Measurements from ENCODE around the gene RNF168.

The RNF168 gene

DNA sequence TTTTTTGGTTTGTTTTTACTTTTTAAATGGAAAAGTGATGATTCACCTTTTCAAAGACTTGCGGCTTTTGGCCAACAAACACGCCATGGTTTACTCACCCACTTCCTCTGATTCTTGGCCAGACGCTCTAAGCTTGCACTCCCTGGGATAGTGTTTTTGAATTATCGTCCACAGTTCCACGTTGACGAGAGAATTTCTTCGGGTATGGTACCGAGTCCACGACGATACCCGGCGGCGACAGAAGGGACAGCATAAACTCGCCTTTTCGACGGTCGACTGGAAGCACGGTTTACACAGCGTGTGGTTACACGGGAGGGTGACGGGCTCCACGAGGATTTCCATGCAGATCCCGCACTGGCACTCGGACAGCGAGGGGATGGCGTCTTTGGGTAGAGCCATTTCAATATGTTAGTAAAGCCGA, 783 bp downstream of the RNF168 start:
- TF ChIP-seq POLR2AphosphoS5 (IDR thresholded peaks at IDR 0.05; ENCODE audit: low read depth, low read length) (no peak), SPI1 (IDR thresholded peaks at IDR 0.05; ENCODE audit: low read depth, low read length) (peak; percentile 71), TAF1 (IDR thresholded peaks at IDR 0.05; ENCODE audit: low read depth, low read length) (0 out of 2 replicates have a peak, but pooled peaks have one; percentile 33), POLR2A (IDR thresholded peaks at IDR 0.05; ENCODE audit: low read depth, low read length) (no peak), PAX5 (IDR thresholded peaks at IDR 0.05; ENCODE audit: insufficient read depth, low read length, severe bottlenecking) (no peak), POU2F2 (IDR thresholded peaks at IDR 0.05; ENCODE audit: low read depth, low read length) (peak; percentile 51; the same call in 1 of the 2 replicates)
- FAIRE-seq, result peak; percentile 76
- DNase-seq (ENCODE audit: insufficient read length, low spot score), result no peak

DNA sequence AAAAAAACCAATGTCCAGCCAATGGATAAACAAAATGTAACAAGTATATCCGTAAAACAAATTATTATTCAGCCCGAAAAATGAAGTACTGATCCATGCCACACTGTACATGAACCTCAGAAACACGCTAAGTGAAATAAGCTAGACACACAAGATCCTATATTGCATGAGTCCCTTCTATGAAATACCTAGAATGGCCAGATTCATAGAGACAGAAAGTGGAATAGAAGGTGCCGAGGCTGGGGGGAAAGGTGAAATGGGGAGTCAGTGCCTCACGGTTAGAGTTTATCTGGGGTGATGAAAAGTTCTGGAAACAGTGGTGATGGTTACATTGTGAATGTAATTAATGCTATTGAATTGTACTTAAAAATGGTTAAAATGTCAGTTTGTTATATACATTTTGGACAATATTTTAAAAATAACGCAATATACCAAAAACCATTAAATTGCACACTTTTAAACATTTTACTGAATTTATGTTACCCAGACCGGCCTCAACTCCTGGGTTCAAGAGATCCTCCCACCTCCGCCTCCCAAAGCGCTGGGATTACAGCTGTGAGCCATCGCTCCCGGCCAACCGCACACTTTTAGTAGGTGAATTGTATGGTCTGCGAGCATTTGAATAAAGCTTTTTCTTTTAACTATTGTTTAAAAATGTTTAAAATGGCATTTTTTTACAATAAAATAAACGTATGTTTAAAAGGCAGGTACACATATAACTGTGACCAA, 2.1 kb downstream of the RNF168 start:
- no peak for DNase-seq (ENCODE audit: insufficient read length, low spot score)

DNA sequence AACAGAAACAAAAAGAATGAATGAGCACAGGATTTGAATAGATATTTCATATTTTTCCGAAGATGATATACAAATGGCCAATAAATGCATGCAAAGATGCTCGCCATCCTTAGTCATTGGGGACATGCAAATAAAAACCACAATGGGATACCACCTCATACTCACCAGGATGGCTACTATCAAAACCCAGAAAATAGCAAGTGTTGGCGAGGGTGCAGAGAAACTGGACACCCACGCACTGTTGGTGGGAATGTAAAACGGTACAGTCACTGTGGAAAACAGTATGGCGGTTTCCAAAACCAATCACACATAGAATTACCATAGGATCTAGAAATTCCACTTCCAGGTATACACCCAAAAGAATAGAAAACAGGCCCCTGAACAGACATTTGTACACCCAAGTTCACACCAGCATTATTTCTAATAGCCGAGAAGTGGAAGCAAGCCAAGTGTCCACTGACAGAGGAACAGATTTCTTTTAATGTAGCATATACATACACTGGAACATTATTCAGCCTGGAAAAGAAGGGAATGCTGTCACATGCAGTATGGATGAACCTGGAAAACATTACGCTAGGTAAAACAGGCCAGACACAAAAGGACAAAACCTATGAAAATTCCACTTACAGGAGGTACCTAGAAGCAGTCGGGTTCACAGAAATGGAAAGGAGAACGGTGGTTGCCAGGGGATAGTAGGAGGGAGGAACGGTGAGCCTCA, 3.6 kb downstream of the RNF168 start:
- FAIRE-seq, result no peak
- DNase-seq (ENCODE audit: insufficient read length, low spot score), result no peak
- TF ChIP-seq POLR2A (IDR thresholded peaks at IDR 0.05; ENCODE audit: low read depth, low read length) (no peak), PAX5 (IDR thresholded peaks at IDR 0.05; ENCODE audit: insufficient read depth, low read length, severe bottlenecking) (no peak), POLR2AphosphoS5 (IDR thresholded peaks at IDR 0.05; ENCODE audit: low read depth, low read length) (no peak), POU2F2 (IDR thresholded peaks at IDR 0.05; ENCODE audit: low read depth, low read length) (peak; percentile 73), SPI1 (IDR thresholded peaks at IDR 0.05; ENCODE audit: low read depth, low read length) (no peak), TAF1 (IDR thresholded peaks at IDR 0.05; ENCODE audit: low read depth, low read length) (no peak)

More for the DNA sequence above, 2.1 kb downstream of the RNF168 start:
- TF ChIP-seq TAF1 (IDR thresholded peaks at IDR 0.05; ENCODE audit: low read depth, low read length), result no peak
- no peak for TF ChIP-seq POLR2AphosphoS5 (IDR thresholded peaks at IDR 0.05; ENCODE audit: low read depth, low read length)
- TF ChIP-seq POU2F2 (IDR thresholded peaks at IDR 0.05; ENCODE audit: low read depth, low read length), result no peak
- TF ChIP-seq POLR2A (IDR thresholded peaks at IDR 0.05; ENCODE audit: low read depth, low read length), result no peak; the same call in 1 of the 2 replicates
- no peak for TF ChIP-seq SPI1 (IDR thresholded peaks at IDR 0.05; ENCODE audit: low read depth, low read length)
- TF ChIP-seq PAX5 (IDR thresholded peaks at IDR 0.05; ENCODE audit: insufficient read depth, low read length, severe bottlenecking), result no peak
- no peak for FAIRE-seq

DNA sequence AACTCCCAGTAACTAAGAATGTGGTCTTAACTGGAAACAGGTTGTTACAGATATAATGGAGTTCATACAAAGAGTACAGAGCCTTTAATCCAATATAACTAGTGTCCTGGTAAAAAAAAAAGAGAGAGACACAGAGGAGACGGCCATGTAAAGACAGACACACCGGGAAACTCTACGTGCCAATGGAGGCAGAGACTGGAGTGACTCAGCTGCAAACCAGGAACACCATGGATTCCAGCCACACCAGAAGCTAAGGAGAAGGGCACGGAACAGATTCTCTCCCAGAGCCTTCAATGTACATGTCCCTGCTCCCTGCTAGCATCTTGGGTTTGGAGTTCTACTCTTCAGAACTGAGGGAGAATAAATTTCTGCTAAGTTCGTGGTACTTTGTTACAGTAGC, 4.5 kb downstream of the RNF168 start:
- no peak for TF ChIP-seq POLR2AphosphoS5 (IDR thresholded peaks at IDR 0.05; ENCODE audit: low read depth, low read length)
- no peak for TF ChIP-seq POLR2A (IDR thresholded peaks at IDR 0.05; ENCODE audit: low read depth, low read length)
- no peak for TF ChIP-seq SPI1 (IDR thresholded peaks at IDR 0.05; ENCODE audit: low read depth, low read length)
- no peak for TF ChIP-seq POU2F2 (IDR thresholded peaks at IDR 0.05; ENCODE audit: low read depth, low read length)
- FAIRE-seq (no peak), DNase-seq (ENCODE audit: insufficient read length, low spot score) (no peak)

DNA sequence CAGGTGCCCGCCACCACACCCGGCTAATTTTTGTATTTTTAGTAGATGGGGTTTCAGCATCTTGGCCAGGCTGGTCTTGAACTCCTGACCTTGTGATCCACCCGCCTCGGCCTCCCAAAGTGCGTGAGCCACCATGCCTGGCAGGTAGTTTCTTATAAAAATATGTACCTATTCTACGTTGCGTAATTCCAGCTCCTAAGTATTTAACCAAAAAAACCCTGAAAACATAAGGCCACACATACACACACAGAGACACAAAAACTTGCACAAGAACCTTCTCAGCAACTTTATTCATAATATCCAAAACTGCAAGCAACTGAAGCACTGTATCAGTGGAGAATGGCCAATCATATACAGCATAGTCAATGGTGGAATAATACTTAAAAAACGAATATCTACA, 5.3 kb downstream of the RNF168 start:
- no peak for FAIRE-seq
- no peak for DNase-seq (ENCODE audit: insufficient read length, low spot score)
- TF ChIP-seq TAF1 (IDR thresholded peaks at IDR 0.05; ENCODE audit: low read depth, low read length), result no peak
- no peak for TF ChIP-seq PAX5 (IDR thresholded peaks at IDR 0.05; ENCODE audit: insufficient read depth, low read length, severe bottlenecking)
- TF ChIP-seq POLR2A (IDR thresholded peaks at IDR 0.05; ENCODE audit: low read depth, low read length), result no peak
- TF ChIP-seq POLR2AphosphoS5 (IDR thresholded peaks at IDR 0.05; ENCODE audit: low read depth, low read length), result no peak
- TF ChIP-seq POU2F2 (IDR thresholded peaks at IDR 0.05; ENCODE audit: low read depth, low read length), result no peak
- no peak for TF ChIP-seq SPI1 (IDR thresholded peaks at IDR 0.05; ENCODE audit: low read depth, low read length)

DNA sequence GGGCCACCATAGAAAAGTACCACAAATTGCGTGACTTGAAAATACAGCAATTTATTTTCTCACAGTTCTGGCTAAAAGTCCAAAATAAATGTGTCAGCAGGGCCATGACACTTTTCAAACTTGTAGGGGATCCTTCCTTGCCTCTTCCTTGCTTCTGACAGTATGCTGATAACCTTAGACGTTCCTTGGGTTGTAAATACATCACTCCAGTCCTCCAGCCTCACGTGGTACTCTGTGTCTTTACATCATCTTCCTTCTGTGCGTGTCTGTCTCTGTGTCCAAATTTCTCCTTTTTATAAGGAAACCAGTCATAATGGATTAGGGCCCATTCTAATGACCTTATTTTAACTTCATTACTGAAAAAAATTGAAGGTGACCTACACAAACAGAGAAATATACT, 7.4 kb downstream of the RNF168 start:
- FAIRE-seq (no peak), DNase-seq (ENCODE audit: insufficient read length, low spot score) (no peak)
- no peak for TF ChIP-seq POU2F2 (IDR thresholded peaks at IDR 0.05; ENCODE audit: low read depth, low read length)
- no peak for TF ChIP-seq POLR2AphosphoS5 (IDR thresholded peaks at IDR 0.05; ENCODE audit: low read depth, low read length)
- TF ChIP-seq POLR2A (IDR thresholded peaks at IDR 0.05; ENCODE audit: low read depth, low read length), result no peak
- no peak for TF ChIP-seq TAF1 (IDR thresholded peaks at IDR 0.05; ENCODE audit: low read depth, low read length)
- TF ChIP-seq SPI1 (IDR thresholded peaks at IDR 0.05; ENCODE audit: low read depth, low read length), result no peak
- no peak for TF ChIP-seq PAX5 (IDR thresholded peaks at IDR 0.05; ENCODE audit: insufficient read depth, low read length, severe bottlenecking)

DNA sequence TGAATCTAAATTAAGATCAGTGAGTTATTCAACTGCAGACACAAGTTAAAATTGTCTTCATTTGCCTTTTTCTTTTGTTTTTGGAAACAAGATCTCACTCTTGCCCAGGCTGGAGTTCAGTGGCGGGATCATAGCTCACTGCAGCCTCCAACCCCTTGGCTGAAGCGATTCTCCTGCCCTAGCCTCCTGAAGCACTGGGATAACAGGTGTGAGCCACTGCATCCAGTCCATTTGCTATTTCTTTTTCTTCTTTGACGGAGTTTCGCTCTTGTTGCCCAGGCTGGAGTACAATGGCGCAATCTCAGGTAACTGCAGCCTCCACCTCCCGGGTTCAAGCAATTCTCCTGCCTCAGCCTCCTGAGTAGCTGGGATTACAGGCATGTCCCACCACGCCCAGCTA, 10.3 kb downstream of the RNF168 start:
- no peak for FAIRE-seq
- no peak for DNase-seq (ENCODE audit: insufficient read length, low spot score)
- TF ChIP-seq POLR2A (IDR thresholded peaks at IDR 0.05; ENCODE audit: low read depth, low read length) (no peak), POLR2AphosphoS5 (IDR thresholded peaks at IDR 0.05; ENCODE audit: low read depth, low read length) (0 out of 2 replicates have a peak, but pooled peaks have one; percentile 32)

DNA sequence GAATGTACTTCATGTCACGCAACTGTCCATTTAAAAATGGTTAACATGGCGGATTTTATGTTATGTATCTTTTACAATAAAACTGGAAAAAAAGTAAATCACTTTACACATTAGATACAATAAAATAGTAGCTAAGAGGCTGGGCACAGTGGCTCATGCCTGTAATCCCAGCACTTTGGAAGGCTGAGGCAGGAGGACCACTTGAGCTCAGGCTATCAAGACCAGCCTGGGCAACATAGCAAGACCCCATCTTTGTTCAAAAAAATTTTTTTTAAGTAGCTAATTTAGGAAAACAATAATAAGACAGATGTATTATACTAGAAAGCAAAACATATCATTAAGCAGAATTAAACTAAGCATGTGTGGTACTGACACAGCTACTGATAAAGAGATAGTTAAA, 11.5 kb downstream of the RNF168 start:
- DNase-seq (ENCODE audit: insufficient read length, low spot score) (no peak), FAIRE-seq (no peak)
- TF ChIP-seq SPI1 (IDR thresholded peaks at IDR 0.05; ENCODE audit: low read depth, low read length) (no peak), POLR2A (IDR thresholded peaks at IDR 0.05; ENCODE audit: low read depth, low read length) (no peak), PAX5 (IDR thresholded peaks at IDR 0.05; ENCODE audit: insufficient read depth, low read length, severe bottlenecking) (no peak), POU2F2 (IDR thresholded peaks at IDR 0.05; ENCODE audit: low read depth, low read length) (no peak), POLR2AphosphoS5 (IDR thresholded peaks at IDR 0.05; ENCODE audit: low read depth, low read length) (no peak), TAF1 (IDR thresholded peaks at IDR 0.05; ENCODE audit: low read depth, low read length) (no peak)

DNA sequence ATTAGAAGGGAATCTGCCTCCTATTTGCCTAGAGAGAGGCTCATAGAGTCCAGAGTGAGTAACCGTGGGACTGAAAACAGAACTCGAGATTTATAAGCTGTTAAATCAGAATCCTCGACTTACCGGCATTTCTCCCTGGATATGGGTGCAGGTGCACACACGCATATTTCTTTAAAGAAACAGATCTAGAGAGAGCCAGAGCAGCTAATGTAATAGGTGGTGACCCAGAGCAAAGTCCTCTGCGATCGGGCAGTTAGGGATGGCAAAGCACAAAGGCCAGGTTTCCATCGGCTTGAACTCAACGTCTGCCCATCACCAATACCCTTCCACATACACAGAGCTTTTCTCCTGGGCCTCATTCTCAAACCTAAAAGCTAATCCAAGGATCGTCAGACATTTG, 13.8 kb downstream of the RNF168 start:
- FAIRE-seq (no peak), DNase-seq (ENCODE audit: insufficient read length, low spot score) (no peak)
- no peak for TF ChIP-seq SPI1 (IDR thresholded peaks at IDR 0.05; ENCODE audit: low read depth, low read length)
- TF ChIP-seq POLR2AphosphoS5 (IDR thresholded peaks at IDR 0.05; ENCODE audit: low read depth, low read length), result no peak

DNA sequence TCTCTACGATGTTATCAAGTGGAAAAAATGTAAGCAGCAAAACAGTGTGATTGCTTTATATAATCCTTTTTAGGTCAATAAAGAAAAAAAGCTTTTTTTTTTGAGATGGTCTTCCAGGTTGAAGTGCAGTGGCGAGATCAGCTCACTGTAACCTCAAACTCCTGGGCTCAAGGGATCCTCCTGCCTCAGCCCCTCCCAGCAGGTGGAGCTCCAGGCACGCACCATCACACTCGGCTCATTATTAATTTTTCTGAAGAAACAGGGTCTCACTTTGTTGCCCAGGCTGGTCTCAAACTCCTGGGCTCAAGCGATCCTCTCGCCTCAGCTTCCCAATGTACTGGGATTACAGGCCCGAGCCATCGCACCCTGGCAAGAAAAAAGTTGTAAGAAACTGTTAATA, 17.3 kb downstream of the RNF168 start:
- no peak for FAIRE-seq
- DNase-seq (ENCODE audit: insufficient read length, low spot score), result no peak
- TF ChIP-seq TAF1 (IDR thresholded peaks at IDR 0.05; ENCODE audit: low read depth, low read length), result no peak
- TF ChIP-seq SPI1 (IDR thresholded peaks at IDR 0.05; ENCODE audit: low read depth, low read length), result no peak
- TF ChIP-seq PAX5 (IDR thresholded peaks at IDR 0.05; ENCODE audit: insufficient read depth, low read length, severe bottlenecking), result no peak
- no peak for TF ChIP-seq POLR2A (IDR thresholded peaks at IDR 0.05; ENCODE audit: low read depth, low read length)
